A673 (cell line): ENCODE data around the gene ODAD4.

ENCODE experiments used
- CTCF ChIP-seq: fragments of 300-800, 200-600 bp; sonication (generic); conservative IDR thresholded peaks from 2 replicates; pipeline ENCODE4 v1.5.1; 2017; ENCODE audit warnings: low read depth, mild to moderate bottlenecking, antibody characterized with exemption, low read length, moderate library complexity, mixed read lengths
- EZH2 ChIP-seq: fragments of 200-600 bp; sonication (generic); IDR thresholded peaks from 2 replicates; pipeline ENCODE4 v1.6.1; 2017; ENCODE audit warnings: borderline replicate concordance, low read depth, mild to moderate bottlenecking, mixed read lengths, antibody characterized with exemption, low read length; ENCODE audit not compliant: poor library complexity, severe bottlenecking

DNA sequence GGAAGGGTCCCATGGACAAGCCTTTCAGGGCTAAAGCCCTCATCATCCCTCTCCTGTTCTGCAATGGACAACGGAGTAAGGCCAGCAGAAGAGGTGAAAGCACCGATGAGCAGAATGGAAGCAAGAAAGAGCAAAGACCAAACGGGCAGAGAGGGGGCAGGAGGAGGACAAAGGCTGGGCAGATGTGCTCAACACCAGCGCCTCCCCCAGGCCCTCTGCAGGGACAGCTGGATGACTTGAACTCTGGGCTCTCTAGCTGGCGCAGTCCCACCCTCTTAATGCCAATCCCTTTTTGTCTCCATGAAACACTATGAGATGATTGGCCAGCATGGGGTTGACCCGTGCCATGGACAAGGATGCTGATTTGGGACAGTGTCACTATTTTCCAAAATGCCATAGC lies 33.7 kb upstream of the ODAD4 start:
- no peak for TF ChIP-seq CTCF
- TF ChIP-seq EZH2 = no peak
